SK-N-SH (cell line): ENCODE data around the gene OTOS. TPM values are rescaled to one million over a fixed set of nuclear protein-coding genes. Genes with fewer than 3 reads are reported as not detected.

Source experiments
- CTCF ChIA-PET: fragments of 300-600, 350-600 bp; formaldehyde crosslinking; extraction: SDS; loops from one replicate; lab custom pipeline; 2021; lab: Yijun Ruan, JAX
- POLR2A ChIA-PET: fragments of 350-600 bp; sonication (Branson Sonifier 250); formaldehyde crosslinking; extraction: SDS; loops from one replicate; lab custom pipeline; 2020; ENCODE audit warnings: antibody characterized with exemption, inconsistent platforms; lab: Yijun Ruan, JAX
- DNase-seq: peaks from one replicate; pipeline ENCODE4 v3.0.0; 2012
- H2AFZ ChIP-seq: fragments of 200-600 bp; sonication (generic); 2 replicates; pipeline ENCODE4 v1.8.1; 2016; ENCODE audit warnings: antibody characterized with exemption, mild to moderate bottlenecking, low read depth
- H3F3A ChIP-seq: fragments of 200-600 bp; sonication (generic); replicated peaks from 2 replicates; pipeline ENCODE3; 2016; ENCODE audit warnings: antibody characterized with exemption, mild to moderate bottlenecking; ENCODE audit not compliant: insufficient read depth
- H3K27ac ChIP-seq, 2 experiments: fragments of 200-500 bp in 1 of 2; fragments of 200-600 bp in 1 of 2; sonication (Bioruptor generic) in 1 of 2; sonication (generic), shearing (Covaris generic) in 1 of 2; 2 replicates each; pipeline versions ENCODE4 v1.5.1 to v1.6.1; 2014 to 2016; ENCODE audit warnings: low read depth in 2 of 2, inconsistent platforms in 1 of 2, low read length in 1 of 2, mild to moderate bottlenecking in 1 of 2, mixed read lengths in 1 of 2
- H3K27me3 ChIP-seq: fragments of 200-600 bp; sonication (generic), shearing (Covaris generic); 2 replicates; pipeline ENCODE4 v1.6.1; 2016; ENCODE audit warnings: mixed run types; ENCODE audit not compliant: insufficient read depth
- H3K36me3 ChIP-seq, 2 experiments: fragments of 200-500 bp in 1 of 2; fragments of 200-600 bp in 1 of 2; sonication (Bioruptor generic) in 1 of 2; sonication (generic) in 1 of 2; replicated peaks in 1 of 2; 2 replicates each; pipeline versions ENCODE3 to v1.5.1; 2014 to 2016; ENCODE audit warnings: low read length in 1 of 2, mild to moderate bottlenecking in 1 of 2; ENCODE audit not compliant: insufficient read depth in 2 of 2, control insufficient read depth in 1 of 2
- H3K4me1 ChIP-seq, 2 experiments: fragments of 200-500 bp in 1 of 2; fragments of 200-600 bp in 1 of 2; sonication (Bioruptor generic) in 1 of 2; sonication (generic), shearing (Covaris generic) in 1 of 2; 2 replicates each; pipeline versions ENCODE4 v1.5.1 to v1.6.1; 2014 to 2016; ENCODE audit warnings: low read depth in 1 of 2, low read length in 1 of 2, mixed run types in 1 of 2; ENCODE audit not compliant: insufficient read depth in 2 of 2, control insufficient read depth in 1 of 2
- H3K4me2 ChIP-seq: fragments of 200-600 bp; sonication (generic), shearing (Covaris generic); 2 replicates; pipeline ENCODE4 v1.6.1; 2017; ENCODE audit warnings: mixed run types
- H3K4me3 ChIP-seq, 2 experiments: fragments of 200-500 bp in 1 of 2; fragments of 200-600 bp in 1 of 2; sonication (Bioruptor generic) in 1 of 2; sonication (generic), shearing (Covaris generic) in 1 of 2; 2 replicates each; pipeline versions ENCODE4 v1.5.1 to v1.8.1; 2014 to 2016; ENCODE audit warnings: low read depth in 2 of 2, inconsistent platforms in 1 of 2, low read length in 1 of 2, mild to moderate bottlenecking in 1 of 2, mixed read lengths in 1 of 2, moderate library complexity in 1 of 2
- H3K79me2 ChIP-seq: fragments of 200-600 bp; sonication (generic); 2 replicates; pipeline ENCODE4 v1.8.1; 2017; ENCODE audit warnings: mild to moderate bottlenecking; ENCODE audit not compliant: insufficient read depth
- H3K9ac ChIP-seq: fragments of 200-600 bp; sonication (generic); 2 replicates; pipeline ENCODE4 v1.6.1; 2017; ENCODE audit warnings: mixed run types
- H3K9me2 ChIP-seq: fragments of 200-600 bp; sonication (generic); 2 replicates; pipeline ENCODE4 v1.6.1; 2017; ENCODE audit warnings: mixed run types
- H3K9me3 ChIP-seq: fragments of 200-600 bp; sonication (generic); 2 replicates; pipeline ENCODE4 v1.6.1; 2017; ENCODE audit warnings: mixed run types, mild to moderate bottlenecking, moderate library complexity
- H4K20me1 ChIP-seq: fragments of 200-600 bp; sonication (generic); 2 replicates; pipeline ENCODE4 v1.6.1; 2017; ENCODE audit warnings: mild to moderate bottlenecking, mixed run types; ENCODE audit not compliant: insufficient read depth
- CHD2 ChIP-seq: fragments of 150-350 bp; IDR thresholded peaks from 2 replicates; pipeline ENCODE4 v1.6.1; 2018; ENCODE audit warnings: low read length; ENCODE audit not compliant: partially characterized antibody
- EP300 ChIP-seq, 2 experiments: IDR thresholded peaks; 2 replicates each; pipeline versions ENCODE4 v1.4.0 to v1.6.1; 2012; ENCODE audit warnings: borderline replicate concordance in 1 of 2, low read depth in 1 of 2, low read length in 1 of 2
- FOXJ3 ChIP-seq: sonication (generic); formaldehyde crosslinking; IDR thresholded peaks from 2 replicates; pipeline ENCODE4 v1.5.1; 2020; ENCODE audit warnings: mild to moderate bottlenecking, missing genetic modification reagents
- GABPA ChIP-seq: IDR thresholded peaks from 2 replicates; pipeline ENCODE4 v1.4.0; 2012; ENCODE audit warnings: low read depth, mild to moderate bottlenecking
- GATA2 ChIP-seq: sonication (generic); formaldehyde crosslinking; IDR thresholded peaks from 2 replicates; pipeline ENCODE4 v1.5.0; 2020; ENCODE audit warnings: mild to moderate bottlenecking, missing genetic modification reagents
- JUND ChIP-seq: IDR thresholded peaks from 2 replicates; pipeline ENCODE4 v1.4.0; 2012
- MEF2A ChIP-seq: IDR thresholded peaks from 2 replicates; pipeline ENCODE4 v1.4.0; 2012; ENCODE audit warnings: low read depth, borderline replicate concordance
- NFIC ChIP-seq: IDR thresholded peaks from 2 replicates; pipeline ENCODE4 v1.4.0; 2012; ENCODE audit warnings: borderline replicate concordance
- POLR2AphosphoS5 ChIP-seq: IDR thresholded peaks from 2 replicates; pipeline ENCODE4 v1.6.1; 2012; ENCODE audit warnings: low read depth, low read length
- RAD21 ChIP-seq: IDR thresholded peaks from 2 replicates; pipeline ENCODE4 v1.6.1; 2012; ENCODE audit warnings: mild to moderate bottlenecking, low read length
- RFX5 ChIP-seq: IDR thresholded peaks from 2 replicates; pipeline ENCODE4 v1.6.1; 2012; ENCODE audit warnings: mild to moderate bottlenecking, improper control_type of control experiment, low read length
- SIN3A ChIP-seq: IDR thresholded peaks from 2 replicates; pipeline ENCODE4 v1.6.1; 2012; ENCODE audit warnings: low read depth, mild to moderate bottlenecking, low read length, moderate library complexity, borderline replicate concordance
- SMC3 ChIP-seq: IDR thresholded peaks from 2 replicates; pipeline ENCODE4 v1.6.1; 2012; ENCODE audit warnings: low read depth, low read length, improper control_type of control experiment
- TEAD4 ChIP-seq: IDR thresholded peaks from 2 replicates; pipeline ENCODE4 v1.4.0; 2012; ENCODE audit warnings: mild to moderate bottlenecking, borderline replicate concordance; ENCODE audit not compliant: insufficient read depth
- YY1 ChIP-seq: IDR thresholded peaks from 2 replicates; pipeline ENCODE4 v1.4.0; 2012; ENCODE audit warnings: low read depth, mild to moderate bottlenecking
- WGBS: methylation state at CpG from one replicate; pipeline ENCODE4 v1.1.6; 2017; ENCODE audit warnings: low lambda C conversion rate; 5-methylcytosine and 5-hydroxymethylcytosine counted together
- polyA plus RNA-seq, 3 experiments: library from polyadenylated mRNA; depleted of rRNA; stranded (reverse); fragments of >200 nt; gene quantifications; 2 replicates each; pipeline ENCODE4 v1.2.3, GENCODE V29; 2012
- TF ChIP-seq, protein P1 (sequence below): fragments of 150-350 bp; IDR thresholded peaks from 2 replicates; pipeline ENCODE4 v1.6.1; 2016; ENCODE audit warnings: mild to moderate bottlenecking, low read depth, low read length
- TF ChIP-seq, protein P2 (sequence below): IDR thresholded peaks from 2 replicates; pipeline ENCODE4 v1.4.0; 2012; ENCODE audit warnings: low read depth, borderline replicate concordance
- TF ChIP-seq, protein P3 (sequence below): IDR thresholded peaks from 2 replicates; pipeline ENCODE4 v1.4.0; 2012; ENCODE audit warnings: low read depth, borderline replicate concordance
- TF ChIP-seq, protein P4 (sequence below): IDR thresholded peaks from 2 replicates; pipeline ENCODE4 v1.6.1; 2012; ENCODE audit warnings: mild to moderate bottlenecking, low read depth, low read length, moderate library complexity
- TF ChIP-seq, protein P5 (sequence below): IDR thresholded peaks from 2 replicates; pipeline ENCODE4 v1.4.0; 2012; ENCODE audit warnings: low read depth

OTOS gene
- polyA plus RNA-seq, 1 of the 3 experiments (the other 2 are of a cell fraction), result not detected

DNA sequence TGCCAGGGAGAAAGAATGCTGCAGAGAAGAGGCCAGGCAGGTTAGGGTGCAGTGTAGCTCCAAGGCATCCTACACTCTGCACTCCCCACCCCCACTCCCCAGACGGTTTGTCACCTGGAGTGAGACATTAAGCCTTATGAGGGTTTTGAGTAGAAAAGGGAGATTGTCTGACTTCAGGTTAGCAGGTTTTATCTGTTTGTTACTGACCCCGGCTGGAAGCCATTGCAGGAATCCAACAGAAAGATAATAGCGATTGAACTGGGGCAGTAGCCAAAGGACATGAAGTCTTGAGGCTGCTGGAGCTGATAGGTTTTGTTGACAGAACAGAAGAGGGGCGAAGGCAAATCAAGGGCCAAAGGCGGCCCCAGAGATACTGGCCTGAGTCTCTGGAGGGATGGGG is 51.2 kb downstream of the OTOS start:
- Histone ChIP-seq H4K20me1 (no peaks in the 10 kb centered on the region), H3K27me3 (no peaks in the 10 kb centered on the region; the same call in 1 of the 2 replicates), H2AFZ (no peak overlapping the region), H3K4me2 (no peak overlapping the region), H3K4me1 (no peaks in the 10 kb centered on the region), H3K36me3 (no peaks in the 10 kb centered on the region), H3F3A (no peaks in the 10 kb centered on the region), H3K9ac (no peak overlapping the region), H3K9me3 (no peaks in the 10 kb centered on the region), H3K4me3 (no peak overlapping the region), H3K27ac (no peak overlapping the region), H3K79me2 (no peaks in the 10 kb centered on the region), H3K9me2 (no peaks in the 10 kb centered on the region)
- TF ChIP-seq RFX5 (no peak), MEF2A (no peak), GATA2 (CRISPR knock-in tag) (no peak), JUND (no peak), YY1 (no peak), RAD21 (no peak), FOXJ3 (CRISPR knock-in tag) (no peak), POLR2AphosphoS5 (no peak), NFIC (no peak), SIN3A (no peak), GABPA (no peak), TEAD4 (no peak), EP300 (IDR thresholded peaks at IDR 0.05; ENCODE audit: borderline replicate concordance in 1 of 2, low read depth in 1 of 2, low read length in 1 of 2) (no peak), CHD2 (no peak), SMC3 (no peak)
- TF ChIP-seq, protein P1, sequence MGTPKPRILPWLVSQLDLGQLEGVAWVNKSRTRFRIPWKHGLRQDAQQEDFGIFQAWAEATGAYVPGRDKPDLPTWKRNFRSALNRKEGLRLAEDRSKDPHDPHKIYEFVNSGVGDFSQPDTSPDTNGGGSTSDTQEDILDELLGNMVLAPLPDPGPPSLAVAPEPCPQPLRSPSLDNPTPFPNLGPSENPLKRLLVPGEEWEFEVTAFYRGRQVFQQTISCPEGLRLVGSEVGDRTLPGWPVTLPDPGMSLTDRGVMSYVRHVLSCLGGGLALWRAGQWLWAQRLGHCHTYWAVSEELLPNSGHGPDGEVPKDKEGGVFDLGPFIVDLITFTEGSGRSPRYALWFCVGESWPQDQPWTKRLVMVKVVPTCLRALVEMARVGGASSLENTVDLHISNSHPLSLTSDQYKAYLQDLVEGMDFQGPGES, result no peak
- TF ChIP-seq, protein P2, sequence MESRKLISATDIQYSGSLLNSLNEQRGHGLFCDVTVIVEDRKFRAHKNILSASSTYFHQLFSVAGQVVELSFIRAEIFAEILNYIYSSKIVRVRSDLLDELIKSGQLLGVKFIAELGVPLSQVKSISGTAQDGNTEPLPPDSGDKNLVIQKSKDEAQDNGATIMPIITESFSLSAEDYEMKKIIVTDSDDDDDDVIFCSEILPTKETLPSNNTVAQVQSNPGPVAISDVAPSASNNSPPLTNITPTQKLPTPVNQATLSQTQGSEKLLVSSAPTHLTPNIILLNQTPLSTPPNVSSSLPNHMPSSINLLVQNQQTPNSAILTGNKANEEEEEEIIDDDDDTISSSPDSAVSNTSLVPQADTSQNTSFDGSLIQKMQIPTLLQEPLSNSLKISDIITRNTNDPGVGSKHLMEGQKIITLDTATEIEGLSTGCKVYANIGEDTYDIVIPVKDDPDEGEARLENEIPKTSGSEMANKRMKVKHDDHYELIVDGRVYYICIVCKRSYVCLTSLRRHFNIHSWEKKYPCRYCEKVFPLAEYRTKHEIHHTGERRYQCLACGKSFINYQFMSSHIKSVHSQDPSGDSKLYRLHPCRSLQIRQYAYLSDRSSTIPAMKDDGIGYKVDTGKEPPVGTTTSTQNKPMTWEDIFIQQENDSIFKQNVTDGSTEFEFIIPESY, result no peak
- TF ChIP-seq, protein P3, sequence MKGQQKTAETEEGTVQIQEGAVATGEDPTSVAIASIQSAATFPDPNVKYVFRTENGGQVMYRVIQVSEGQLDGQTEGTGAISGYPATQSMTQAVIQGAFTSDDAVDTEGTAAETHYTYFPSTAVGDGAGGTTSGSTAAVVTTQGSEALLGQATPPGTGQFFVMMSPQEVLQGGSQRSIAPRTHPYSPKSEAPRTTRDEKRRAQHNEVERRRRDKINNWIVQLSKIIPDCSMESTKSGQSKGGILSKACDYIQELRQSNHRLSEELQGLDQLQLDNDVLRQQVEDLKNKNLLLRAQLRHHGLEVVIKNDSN, result no peak
- TF ChIP-seq, protein P4, sequence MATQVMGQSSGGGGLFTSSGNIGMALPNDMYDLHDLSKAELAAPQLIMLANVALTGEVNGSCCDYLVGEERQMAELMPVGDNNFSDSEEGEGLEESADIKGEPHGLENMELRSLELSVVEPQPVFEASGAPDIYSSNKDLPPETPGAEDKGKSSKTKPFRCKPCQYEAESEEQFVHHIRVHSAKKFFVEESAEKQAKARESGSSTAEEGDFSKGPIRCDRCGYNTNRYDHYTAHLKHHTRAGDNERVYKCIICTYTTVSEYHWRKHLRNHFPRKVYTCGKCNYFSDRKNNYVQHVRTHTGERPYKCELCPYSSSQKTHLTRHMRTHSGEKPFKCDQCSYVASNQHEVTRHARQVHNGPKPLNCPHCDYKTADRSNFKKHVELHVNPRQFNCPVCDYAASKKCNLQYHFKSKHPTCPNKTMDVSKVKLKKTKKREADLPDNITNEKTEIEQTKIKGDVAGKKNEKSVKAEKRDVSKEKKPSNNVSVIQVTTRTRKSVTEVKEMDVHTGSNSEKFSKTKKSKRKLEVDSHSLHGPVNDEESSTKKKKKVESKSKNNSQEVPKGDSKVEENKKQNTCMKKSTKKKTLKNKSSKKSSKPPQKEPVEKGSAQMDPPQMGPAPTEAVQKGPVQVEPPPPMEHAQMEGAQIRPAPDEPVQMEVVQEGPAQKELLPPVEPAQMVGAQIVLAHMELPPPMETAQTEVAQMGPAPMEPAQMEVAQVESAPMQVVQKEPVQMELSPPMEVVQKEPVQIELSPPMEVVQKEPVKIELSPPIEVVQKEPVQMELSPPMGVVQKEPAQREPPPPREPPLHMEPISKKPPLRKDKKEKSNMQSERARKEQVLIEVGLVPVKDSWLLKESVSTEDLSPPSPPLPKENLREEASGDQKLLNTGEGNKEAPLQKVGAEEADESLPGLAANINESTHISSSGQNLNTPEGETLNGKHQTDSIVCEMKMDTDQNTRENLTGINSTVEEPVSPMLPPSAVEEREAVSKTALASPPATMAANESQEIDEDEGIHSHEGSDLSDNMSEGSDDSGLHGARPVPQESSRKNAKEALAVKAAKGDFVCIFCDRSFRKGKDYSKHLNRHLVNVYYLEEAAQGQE, result no peak
- TF ChIP-seq, protein P5, sequence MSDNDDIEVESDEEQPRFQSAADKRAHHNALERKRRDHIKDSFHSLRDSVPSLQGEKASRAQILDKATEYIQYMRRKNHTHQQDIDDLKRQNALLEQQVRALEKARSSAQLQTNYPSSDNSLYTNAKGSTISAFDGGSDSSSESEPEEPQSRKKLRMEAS, result no peak
- ChIA-PET POLR2A (no interaction called here), CTCF (interaction anchor here (2.9 kb wide), 1 partner anchor 54 kb away, joined by 10 read pairs; no protein-coding TSS in a partner anchor)
- WGBS, result 8% methylated on average over 5 of the region's 5 CpGs
- DNase-seq, result no peak
